HepG2 (cell line): ENCODE data around the gene FAH. TPM values are rescaled to one million over a fixed set of nuclear protein-coding genes. Genes with fewer than 3 reads are reported as not detected.

ENCODE experiments used
- ARNT2 ChIP-seq: sonication (generic); formaldehyde crosslinking; IDR thresholded peaks from 2 replicates; pipeline ENCODE4 v1.8.0; 2022; ENCODE audit warnings: mild to moderate bottlenecking, low read depth, missing genetic modification reagents, moderate library complexity
- DMAP1 ChIP-seq: IDR thresholded peaks from 2 replicates; pipeline ENCODE4 v1.6.1; 2016
- ERF ChIP-seq: IDR thresholded peaks from 2 replicates; pipeline ENCODE4 v1.6.1; 2018; ENCODE audit warnings: missing biosample characterization, missing genetic modification reagents
- HDAC1 ChIP-seq: sonication (generic); formaldehyde crosslinking; IDR thresholded peaks from 2 replicates; pipeline ENCODE4 v1.5.1; 2020; ENCODE audit warnings: mild to moderate bottlenecking, missing genetic modification reagents
- KDM6A ChIP-seq: IDR thresholded peaks from 2 replicates; pipeline ENCODE4 v1.6.1; 2016; ENCODE audit warnings: low read depth
- MED1 ChIP-seq: sonication (generic); formaldehyde crosslinking; IDR thresholded peaks from 2 replicates; pipeline ENCODE4 v1.4.0; 2020; ENCODE audit warnings: missing genetic modification reagents
- NR2F6 ChIP-seq, 2 experiments: IDR thresholded peaks; 2 replicates each; pipeline ENCODE4 v1.6.1; 2016; ENCODE audit warnings: antibody characterized with exemption in 1 of 2, mild to moderate bottlenecking in 1 of 2
- THAP11 ChIP-seq: IDR thresholded peaks from 2 replicates; pipeline ENCODE4 v1.6.1; 2016; ENCODE audit warnings: missing biosample characterization, missing genetic modification reagents
- ZNF44 ChIP-seq: sonication (generic); formaldehyde crosslinking; IDR thresholded peaks from 2 replicates; pipeline ENCODE4 v1.5.1; 2020; ENCODE audit warnings: mild to moderate bottlenecking, missing genetic modification reagents
- ZNF891 ChIP-seq: sonication (generic); formaldehyde crosslinking; IDR thresholded peaks from 2 replicates; pipeline ENCODE4 v1.5.0; 2020; ENCODE audit warnings: mild to moderate bottlenecking, missing genetic modification reagents
- polyA plus RNA-seq, 8 experiments: library from polyadenylated mRNA; depleted of rRNA in 3 of 8; stranded (reverse) in 7 of 8; unstranded in 1 of 8; fragments of >200 nt; fragmentation: Illumina TruSeq in 4 of 8; extraction: Trizol in 4 of 8; gene quantifications; 2 replicates each; pipeline versions ENCODE4 v1.2.1 to v1.2.3, GENCODE V29; 2011 to 2016; ENCODE audit warnings: low read depth in 4 of 8, missing spikeins in 1 of 8, mixed read lengths in 1 of 8; ENCODE audit not compliant: insufficient read depth in 1 of 8
- total RNA-seq, 5 experiments: library from RNA; depleted of rRNA; stranded (reverse); fragments of >200 nt; fragmentation: Illumina TruSeq; extraction: Trizol; gene quantifications; 2 replicates each; pipeline ENCODE4 v1.2.3, GENCODE V29; 2016; ENCODE audit warnings: low read depth in 1 of 5
- TF ChIP-seq, protein P1 (sequence below): sonication (generic); formaldehyde crosslinking; IDR thresholded peaks from 2 replicates; pipeline ENCODE4 v1.8.1; 2022; ENCODE audit warnings: low read depth, mild to moderate bottlenecking, missing genetic modification reagents
- TF ChIP-seq, protein P2 (sequence below): IDR thresholded peaks from 2 replicates; pipeline ENCODE4 v1.6.1; 2016; ENCODE audit warnings: missing compliant biosample characterization, missing genetic modification reagents, borderline replicate concordance
- TF ChIP-seq, protein P3 (sequence below): sonication (generic); formaldehyde crosslinking; IDR thresholded peaks from 2 replicates; pipeline ENCODE4 v1.4.0; 2020; ENCODE audit warnings: missing genetic modification reagents, borderline replicate concordance
- TF ChIP-seq, protein P4 (sequence below): sonication (generic); formaldehyde crosslinking; IDR thresholded peaks from 2 replicates; pipeline ENCODE4 v1.5.1; 2020; ENCODE audit warnings: missing genetic modification reagents, mild to moderate bottlenecking, borderline replicate concordance
- TF ChIP-seq, protein P5 (sequence below): sonication (generic); formaldehyde crosslinking; IDR thresholded peaks from 2 replicates; pipeline ENCODE4 v1.5.0; 2020; ENCODE audit warnings: missing genetic modification reagents
- TF ChIP-seq, protein P6 (sequence below): sonication (generic); formaldehyde crosslinking; conservative IDR thresholded peaks from 2 replicates; pipeline ENCODE4 v1.4.0; 2020; ENCODE audit warnings: missing genetic modification reagents

Gene FAH
- total and polyA plus RNA-seq, 2 of the 13 experiments (the other 11 are each of a cell fraction or from before 2014, with no cell fraction given), result 36.6 to 75.0 TPM

DNA sequence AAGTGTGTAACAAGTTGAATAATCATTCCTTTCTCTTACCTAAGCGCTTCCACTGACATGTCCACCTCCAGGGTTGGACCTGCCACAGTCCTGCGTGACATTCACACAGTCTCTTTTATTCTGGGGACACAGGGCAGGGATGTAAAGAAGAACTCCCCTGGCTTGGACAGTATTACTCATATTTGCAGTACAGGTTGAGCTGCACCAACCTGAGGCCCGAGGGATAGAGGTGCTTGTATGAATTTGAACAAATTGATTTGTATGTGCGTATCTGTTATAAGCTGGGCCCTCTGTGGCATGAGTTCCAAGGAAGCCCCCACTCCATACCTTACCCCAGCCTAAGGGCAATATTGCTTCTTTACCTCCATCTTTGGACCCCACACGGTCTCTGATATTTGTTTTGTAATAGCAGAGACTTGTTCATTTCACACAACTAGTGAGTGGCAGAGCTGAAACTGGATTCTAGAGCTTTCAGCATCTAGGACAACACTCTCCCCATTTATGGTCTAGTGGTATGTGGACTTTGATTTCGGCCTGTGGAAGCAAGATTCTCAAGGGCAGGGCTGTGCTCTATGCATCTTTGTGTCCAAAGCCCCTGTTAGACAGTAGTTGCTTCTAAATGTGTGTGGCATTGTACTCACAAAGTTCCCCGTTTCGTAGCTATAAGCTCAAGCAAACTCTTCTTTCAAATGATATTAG is 39.2 kb downstream of the FAH start (continued):
- TF ChIP-seq, protein P1, sequence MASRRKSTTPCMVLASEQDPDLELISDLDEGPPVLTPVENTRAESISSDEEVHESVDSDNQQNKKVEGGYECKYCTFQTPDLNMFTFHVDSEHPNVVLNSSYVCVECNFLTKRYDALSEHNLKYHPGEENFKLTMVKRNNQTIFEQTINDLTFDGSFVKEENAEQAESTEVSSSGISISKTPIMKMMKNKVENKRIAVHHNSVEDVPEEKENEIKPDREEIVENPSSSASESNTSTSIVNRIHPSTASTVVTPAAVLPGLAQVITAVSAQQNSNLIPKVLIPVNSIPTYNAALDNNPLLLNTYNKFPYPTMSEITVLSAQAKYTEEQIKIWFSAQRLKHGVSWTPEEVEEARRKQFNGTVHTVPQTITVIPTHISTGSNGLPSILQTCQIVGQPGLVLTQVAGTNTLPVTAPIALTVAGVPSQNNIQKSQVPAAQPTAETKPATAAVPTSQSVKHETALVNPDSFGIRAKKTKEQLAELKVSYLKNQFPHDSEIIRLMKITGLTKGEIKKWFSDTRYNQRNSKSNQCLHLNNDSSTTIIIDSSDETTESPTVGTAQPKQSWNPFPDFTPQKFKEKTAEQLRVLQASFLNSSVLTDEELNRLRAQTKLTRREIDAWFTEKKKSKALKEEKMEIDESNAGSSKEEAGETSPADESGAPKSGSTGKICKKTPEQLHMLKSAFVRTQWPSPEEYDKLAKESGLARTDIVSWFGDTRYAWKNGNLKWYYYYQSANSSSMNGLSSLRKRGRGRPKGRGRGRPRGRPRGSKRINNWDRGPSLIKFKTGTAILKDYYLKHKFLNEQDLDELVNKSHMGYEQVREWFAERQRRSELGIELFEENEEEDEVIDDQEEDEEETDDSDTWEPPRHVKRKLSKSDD (CRISPR knock-in tag), result no peak
- TF ChIP-seq ZNF891 (CRISPR knock-in tag) (no peak), THAP11 (CRISPR knock-in tag) (0 out of 2 replicates have a peak, but pooled peaks have one; percentile 13), ZNF44 (CRISPR knock-in tag) (no peak), HDAC1 (CRISPR knock-in tag) (peak; percentile 48; the same call in 1 of the 2 replicates), MED1 (CRISPR knock-in tag) (no peak; the same call in 1 of the 2 replicates), ARNT2 (no peak), KDM6A (CRISPR knock-in tag) (peak; percentile 58; the same call in 1 of the 2 replicates), NR2F6 (IDR thresholded peaks at IDR 0.05) (no peak), NR2F6 (CRISPR knock-in tag; IDR thresholded peaks at IDR 0.05) (0 out of 2 replicates have a peak, but pooled peaks have one; percentile 9), ERF (peak; percentile 43; the same call in 1 of the 2 replicates), DMAP1 (CRISPR knock-in tag) (0 out of 2 replicates have a peak, but pooled peaks have one; percentile 28)
- TF ChIP-seq, protein P2, sequence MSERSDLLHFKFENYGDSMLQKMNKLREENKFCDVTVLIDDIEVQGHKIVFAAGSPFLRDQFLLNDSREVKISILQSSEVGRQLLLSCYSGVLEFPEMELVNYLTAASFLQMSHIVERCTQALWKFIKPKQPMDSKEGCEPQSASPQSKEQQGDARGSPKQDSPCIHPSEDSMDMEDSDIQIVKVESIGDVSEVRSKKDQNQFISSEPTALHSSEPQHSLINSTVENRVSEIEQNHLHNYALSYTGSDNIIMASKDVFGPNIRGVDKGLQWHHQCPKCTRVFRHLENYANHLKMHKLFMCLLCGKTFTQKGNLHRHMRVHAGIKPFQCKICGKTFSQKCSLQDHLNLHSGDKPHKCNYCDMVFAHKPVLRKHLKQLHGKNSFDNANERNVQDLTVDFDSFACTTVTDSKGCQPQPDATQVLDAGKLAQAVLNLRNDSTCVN (CRISPR knock-in tag), result peak; percentile 99
- TF ChIP-seq, protein P3, sequence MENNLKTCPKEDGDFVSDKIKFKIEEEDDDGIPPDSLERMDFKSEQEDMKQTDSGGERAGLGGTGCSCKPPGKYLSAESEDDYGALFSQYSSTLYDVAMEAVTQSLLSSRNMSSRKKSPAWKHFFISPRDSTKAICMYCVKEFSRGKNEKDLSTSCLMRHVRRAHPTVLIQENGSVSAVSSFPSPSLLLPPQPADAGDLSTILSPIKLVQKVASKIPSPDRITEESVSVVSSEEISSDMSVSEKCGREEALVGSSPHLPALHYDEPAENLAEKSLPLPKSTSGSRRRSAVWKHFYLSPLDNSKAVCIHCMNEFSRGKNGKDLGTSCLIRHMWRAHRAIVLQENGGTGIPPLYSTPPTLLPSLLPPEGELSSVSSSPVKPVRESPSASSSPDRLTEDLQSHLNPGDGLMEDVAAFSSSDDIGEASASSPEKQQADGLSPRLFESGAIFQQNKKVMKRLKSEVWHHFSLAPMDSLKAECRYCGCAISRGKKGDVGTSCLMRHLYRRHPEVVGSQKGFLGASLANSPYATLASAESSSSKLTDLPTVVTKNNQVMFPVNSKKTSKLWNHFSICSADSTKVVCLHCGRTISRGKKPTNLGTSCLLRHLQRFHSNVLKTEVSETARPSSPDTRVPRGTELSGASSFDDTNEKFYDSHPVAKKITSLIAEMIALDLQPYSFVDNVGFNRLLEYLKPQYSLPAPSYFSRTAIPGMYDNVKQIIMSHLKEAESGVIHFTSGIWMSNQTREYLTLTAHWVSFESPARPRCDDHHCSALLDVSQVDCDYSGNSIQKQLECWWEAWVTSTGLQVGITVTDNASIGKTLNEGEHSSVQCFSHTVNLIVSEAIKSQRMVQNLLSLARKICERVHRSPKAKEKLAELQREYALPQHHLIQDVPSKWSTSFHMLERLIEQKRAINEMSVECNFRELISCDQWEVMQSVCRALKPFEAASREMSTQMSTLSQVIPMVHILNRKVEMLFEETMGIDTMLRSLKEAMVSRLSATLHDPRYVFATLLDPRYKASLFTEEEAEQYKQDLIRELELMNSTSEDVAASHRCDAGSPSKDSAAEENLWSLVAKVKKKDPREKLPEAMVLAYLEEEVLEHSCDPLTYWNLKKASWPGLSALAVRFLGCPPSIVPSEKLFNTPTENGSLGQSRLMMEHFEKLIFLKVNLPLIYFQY, result no peak
- TF ChIP-seq, protein P4, sequence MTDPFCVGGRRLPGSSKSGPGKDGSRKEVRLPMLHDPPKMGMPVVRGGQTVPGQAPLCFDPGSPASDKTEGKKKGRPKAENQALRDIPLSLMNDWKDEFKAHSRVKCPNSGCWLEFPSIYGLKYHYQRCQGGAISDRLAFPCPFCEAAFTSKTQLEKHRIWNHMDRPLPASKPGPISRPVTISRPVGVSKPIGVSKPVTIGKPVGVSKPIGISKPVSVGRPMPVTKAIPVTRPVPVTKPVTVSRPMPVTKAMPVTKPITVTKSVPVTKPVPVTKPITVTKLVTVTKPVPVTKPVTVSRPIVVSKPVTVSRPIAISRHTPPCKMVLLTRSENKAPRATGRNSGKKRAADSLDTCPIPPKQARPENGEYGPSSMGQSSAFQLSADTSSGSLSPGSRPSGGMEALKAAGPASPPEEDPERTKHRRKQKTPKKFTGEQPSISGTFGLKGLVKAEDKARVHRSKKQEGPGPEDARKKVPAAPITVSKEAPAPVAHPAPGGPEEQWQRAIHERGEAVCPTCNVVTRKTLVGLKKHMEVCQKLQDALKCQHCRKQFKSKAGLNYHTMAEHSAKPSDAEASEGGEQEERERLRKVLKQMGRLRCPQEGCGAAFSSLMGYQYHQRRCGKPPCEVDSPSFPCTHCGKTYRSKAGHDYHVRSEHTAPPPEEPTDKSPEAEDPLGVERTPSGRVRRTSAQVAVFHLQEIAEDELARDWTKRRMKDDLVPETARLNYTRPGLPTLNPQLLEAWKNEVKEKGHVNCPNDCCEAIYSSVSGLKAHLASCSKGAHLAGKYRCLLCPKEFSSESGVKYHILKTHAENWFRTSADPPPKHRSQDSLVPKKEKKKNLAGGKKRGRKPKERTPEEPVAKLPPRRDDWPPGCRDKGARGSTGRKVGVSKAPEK, result no peak
- TF ChIP-seq, protein P5, sequence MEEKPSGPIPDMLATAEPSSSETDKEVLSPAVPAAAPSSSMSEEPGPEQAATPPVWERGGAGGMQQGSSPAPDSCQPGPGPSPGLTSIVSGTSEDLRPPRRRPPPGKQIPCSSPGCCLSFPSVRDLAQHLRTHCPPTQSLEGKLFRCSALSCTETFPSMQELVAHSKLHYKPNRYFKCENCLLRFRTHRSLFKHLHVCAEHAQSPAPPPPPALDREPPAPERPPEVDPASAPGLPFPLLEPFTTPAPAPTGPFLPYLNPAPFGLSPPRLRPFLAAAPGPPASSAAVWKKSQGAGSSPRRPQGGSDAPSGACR, result no peak
- TF ChIP-seq, protein P6, sequence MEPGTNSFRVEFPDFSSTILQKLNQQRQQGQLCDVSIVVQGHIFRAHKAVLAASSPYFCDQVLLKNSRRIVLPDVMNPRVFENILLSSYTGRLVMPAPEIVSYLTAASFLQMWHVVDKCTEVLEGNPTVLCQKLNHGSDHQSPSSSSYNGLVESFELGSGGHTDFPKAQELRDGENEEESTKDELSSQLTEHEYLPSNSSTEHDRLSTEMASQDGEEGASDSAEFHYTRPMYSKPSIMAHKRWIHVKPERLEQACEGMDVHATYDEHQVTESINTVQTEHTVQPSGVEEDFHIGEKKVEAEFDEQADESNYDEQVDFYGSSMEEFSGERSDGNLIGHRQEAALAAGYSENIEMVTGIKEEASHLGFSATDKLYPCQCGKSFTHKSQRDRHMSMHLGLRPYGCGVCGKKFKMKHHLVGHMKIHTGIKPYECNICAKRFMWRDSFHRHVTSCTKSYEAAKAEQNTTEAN (CRISPR knock-in tag), result no peak
